ENCODE results near the gene BEST1. TPM values are rescaled to one million over a fixed set of nuclear protein-coding genes. Genes with fewer than 3 reads are reported as not detected.

The BEST1 gene
- total RNA-seq, 1 experiment from 2014 or later, result 2.3 TPM

- BruUV-seq (replicated peaks), result no TSS peak
These were observed 43.6 kb upstream of the BEST1 start for GRCh38 chr11:61906522-61906909.

More at GRCh38 chr11:61906522-61906909, 43.6 kb upstream of the BEST1 start:
- ChIA-PET POLR2A (no interaction called here), RAD21 (ENCODE audit: low non-redundant PET in 1 of 2, low total read pairs in 2 of 2, uncharacterized antibody in 2 of 2, unreplicated experiment in 2 of 2) (no interaction called here), CTCF (no interaction called here)
- Histone ChIP-seq H3K27me3 (ENCODE audit: insufficient read depth, low read length) (no peaks in the 10 kb centered on the region), H2AFZ (ENCODE audit: low read depth, low read length, poor library complexity, severe bottlenecking) (no peak overlapping the region), H3K4me2 (ENCODE audit: low read length) (no peak overlapping the region), H3K4me3 (replicated peaks in 1 of 2; ENCODE audit: low read depth in 1 of 2, low read length in 2 of 2) (no peak overlapping the region), H3K9me2 (ENCODE audit: insufficient read depth) (no peaks in the 10 kb centered on the region), H3K4me1 (ENCODE audit: control insufficient read depth in 1 of 2, insufficient read depth in 2 of 2, low read length in 2 of 2) (no peaks in the 10 kb centered on the region), H3K27ac (ENCODE audit: low read depth, low read length) (no peak overlapping the region), H3K36me3 (ENCODE audit: control insufficient read depth in 1 of 2, insufficient read depth in 2 of 2, low read length in 2 of 2) (no peaks in the 10 kb centered on the region), H3K9ac (ENCODE audit: low read length) (no peak overlapping the region), H4K20me1 (ENCODE audit: insufficient read depth) (no peaks in the 10 kb centered on the region), H3K9me3 (ENCODE audit: control insufficient read depth in 1 of 2, insufficient read depth in 1 of 2, low read depth in 1 of 2, low read length in 2 of 2) (no peaks in the 10 kb centered on the region), H3K79me2 (ENCODE audit: insufficient read depth, low read length) (no peaks in the 10 kb centered on the region)
- ATAC-seq, result no peak
- no peak for DNase-seq (ENCODE audit: low read depth, low spot score)
- TF ChIP-seq CEBPB (IDR thresholded peaks at IDR 0.05; ENCODE audit: low read depth) (no peak), MAX (IDR thresholded peaks at IDR 0.05) (no peak), ELF1 (IDR thresholded peaks at IDR 0.05; ENCODE audit: borderline replicate concordance, low read depth) (no peak), YY1 (IDR thresholded peaks at IDR 0.05; ENCODE audit: extremely low read depth, insufficient replicate concordance, low read depth, low read length) (no peak), ZFX (IDR thresholded peaks at IDR 0.05) (no peak), ZNF274 (IDR thresholded peaks at IDR 0.05; ENCODE audit: low read depth, low read length) (no peak), SIN3A (IDR thresholded peaks at IDR 0.05; ENCODE audit: low read depth) (no peak), ZBTB33 (IDR thresholded peaks at IDR 0.05; ENCODE audit: extremely low read depth, insufficient replicate concordance, low read length) (no peak), JUND (IDR thresholded peaks at IDR 0.05) (no peak), CBX3 (IDR thresholded peaks at IDR 0.05; ENCODE audit: low read depth) (no peak), CTCF (IDR thresholded peaks at IDR 0.05 in 2 of 3, conservative IDR thresholded peaks at IDR 0.05 in 1 of 3; ENCODE audit: borderline replicate concordance in 1 of 3, insufficient read depth in 1 of 3, low read depth in 2 of 3, low read length in 2 of 3) (no peak), RAD21 (IDR thresholded peaks at IDR 0.05; ENCODE audit: low read depth) (no peak), SP1 (IDR thresholded peaks at IDR 0.05; ENCODE audit: low read depth) (no peak), POLR2AphosphoS5 (IDR thresholded peaks at IDR 0.05; ENCODE audit: low read depth, low read length) (no peak), FOSL1 (IDR thresholded peaks at IDR 0.05; ENCODE audit: low read depth) (no peak), POLR2A (IDR thresholded peaks at IDR 0.05; ENCODE audit: borderline replicate concordance, extremely low read depth, insufficient read depth, insufficient read length) (no peak)
- intact Hi-C loops (cut with micrococcal nuclease), result no loop called here

Measured in HCT116 (cell line).